Esophagus squamous epithelium (tissue), 4 donors: ENCODE results near the gene FBXO31.

Experiments
- CTCF ChIP-seq, 6 experiments: fragments of 450-650 bp in 4 of 6; fragments of 200-600 bp in 2 of 6; sonication (generic) in 2 of 6; IDR thresholded peaks; one replicate each; pipeline ENCODE4 v1.5.1; 2016 to 2019; ENCODE audit warnings: antibody characterized with exemption in 6 of 6, mild to moderate bottlenecking in 4 of 6, moderate library complexity in 4 of 6
- POLR2A ChIP-seq, 4 donors: fragments of 450-650 bp; IDR thresholded peaks; one replicate each; pipeline ENCODE4 v1.6.1; 2017; ENCODE audit warnings: antibody characterized with exemption in 4 of 4, mild to moderate bottlenecking in 4 of 4, moderate library complexity in 3 of 4

GRCh38 chr16:87339086-87339723 lies 44.4 kb downstream of the FBXO31 start:
- TF ChIP-seq CTCF (IDR thresholded peaks at IDR 0.05), result no peak
- no peak for TF ChIP-seq POLR2A (IDR thresholded peaks at IDR 0.05)
